Lung (tissue), 12 donors: ENCODE results near the gene ITK. TPM values are rescaled to one million over a fixed set of nuclear protein-coding genes. Genes with fewer than 3 reads are reported as not detected.

Experiments used
- ATAC-seq: fragments of 200-7000 bp; cut with Tn5 transposase; one replicate; pipeline ENCODE4 v1.9.1; 2020; ENCODE audit warnings: moderate number of reproducible peaks; ENCODE audit not compliant: insufficient read depth, low FRiP score
- DNase-seq, 3 donors: peaks; one replicate each; pipeline ENCODE4 v3.0.0-alpha.2; 2013 to 2017
- H3K27ac ChIP-seq, 2 donors: one replicate each; pipeline ENCODE4 v1.5.1; 2013; ENCODE audit warnings: mild to moderate bottlenecking in 2 of 2, moderate library complexity in 2 of 2, control low read depth in 1 of 2, inconsistent platforms in 1 of 2, low read depth in 1 of 2, low read length in 1 of 2
- H3K27me3 ChIP-seq, 3 donors: one replicate each; pipeline ENCODE4 v1.5.1; 2013; ENCODE audit warnings: low read length in 2 of 3; ENCODE audit not compliant: control insufficient read depth in 3 of 3, insufficient read depth in 3 of 3
- H3K36me3 ChIP-seq, 4 donors: one replicate each; pipeline ENCODE4 v1.5.1; 2013; ENCODE audit warnings: low read length in 4 of 4, mild to moderate bottlenecking in 1 of 4, moderate library complexity in 1 of 4; ENCODE audit not compliant: control insufficient read depth in 4 of 4, insufficient read depth in 4 of 4
- H3K4me1 ChIP-seq, 5 donors: one replicate each; pipeline ENCODE4 v1.5.1; 2013; ENCODE audit warnings: low read length in 5 of 5, mild to moderate bottlenecking in 2 of 5, moderate library complexity in 1 of 5; ENCODE audit not compliant: control insufficient read depth in 5 of 5, insufficient read depth in 5 of 5
- H3K4me3 ChIP-seq: one replicate; pipeline ENCODE4 v1.5.1; 2013; ENCODE audit warnings: mild to moderate bottlenecking, control low read depth, moderate library complexity
- H3K9ac ChIP-seq, 2 donors: one replicate each; pipeline ENCODE4 v1.5.1; 2013; ENCODE audit warnings: low read length in 2 of 2, control low read depth in 1 of 2; ENCODE audit not compliant: insufficient read depth in 1 of 2
- H3K9me3 ChIP-seq, 4 donors: one replicate each; pipeline ENCODE4 v1.5.1; 2013; ENCODE audit warnings: low read length in 3 of 4, mild to moderate bottlenecking in 1 of 4, moderate library complexity in 1 of 4; ENCODE audit not compliant: control insufficient read depth in 4 of 4, insufficient read depth in 3 of 4
- WGBS, 2 donors: extraction: QIAGEN DNeasy Blood & Tissue Kit; methylation state at CpG; one replicate each; pipeline ENCODE4 v1.1.7; 2013; 5-methylcytosine and 5-hydroxymethylcytosine counted together
- polyA plus RNA-seq, 2 donors: library from polyadenylated mRNA; stranded (reverse); fragments of 200-250 nt; gene quantifications; one replicate each; pipeline ENCODE4 v1.2.1, GENCODE V29; 2013
- total RNA-seq, 2 donors: library from RNA; depleted of rRNA in 1 of 2; stranded (reverse); fragments of >200 nt in 1 of 2; gene quantifications; one replicate each; pipeline ENCODE4 v1.2.1, GENCODE V29; 2014 to 2021
- TF ChIP-seq, protein P1 (sequence below): IDR thresholded peaks from 2 replicates; pipeline ENCODE4 v1.5.1; 2012; ENCODE audit warnings: mild to moderate bottlenecking; ENCODE audit errors: control extremely low read depth, extremely low read depth
- donor health status: control.
- donor health status: control.
- donor health status: Bipolar disorder and iron deficiency.
- donor health status: healthy.
- donor health status: DM: yes; HTN: yes; CAD: no.

Gene ITK
- total and polyA plus RNA-seq, 4 donors, result 0.91 to 3.4 (median 2.8) TPM

GRCh38 chr5:157161996-157162395, 18.6 kb upstream of the ITK start:
- no peak for ATAC-seq
- Histone ChIP-seq H3K27ac (no peak overlapping the region), H3K9me3 (peaks cover 0 to 4% (median 0%) of the 10 kb centered on the region in 4 donors), H3K4me3 (no peak overlapping the region), H3K27me3 (peaks cover 0 to 3% (median 3%) of the 10 kb centered on the region in 3 donors), H3K4me1 (no peaks in the 10 kb centered on the region), H3K9ac (no peak overlapping the region), H3K36me3 (no peaks in the 10 kb centered on the region)
- no peak for DNase-seq
- TF ChIP-seq, protein P1, sequence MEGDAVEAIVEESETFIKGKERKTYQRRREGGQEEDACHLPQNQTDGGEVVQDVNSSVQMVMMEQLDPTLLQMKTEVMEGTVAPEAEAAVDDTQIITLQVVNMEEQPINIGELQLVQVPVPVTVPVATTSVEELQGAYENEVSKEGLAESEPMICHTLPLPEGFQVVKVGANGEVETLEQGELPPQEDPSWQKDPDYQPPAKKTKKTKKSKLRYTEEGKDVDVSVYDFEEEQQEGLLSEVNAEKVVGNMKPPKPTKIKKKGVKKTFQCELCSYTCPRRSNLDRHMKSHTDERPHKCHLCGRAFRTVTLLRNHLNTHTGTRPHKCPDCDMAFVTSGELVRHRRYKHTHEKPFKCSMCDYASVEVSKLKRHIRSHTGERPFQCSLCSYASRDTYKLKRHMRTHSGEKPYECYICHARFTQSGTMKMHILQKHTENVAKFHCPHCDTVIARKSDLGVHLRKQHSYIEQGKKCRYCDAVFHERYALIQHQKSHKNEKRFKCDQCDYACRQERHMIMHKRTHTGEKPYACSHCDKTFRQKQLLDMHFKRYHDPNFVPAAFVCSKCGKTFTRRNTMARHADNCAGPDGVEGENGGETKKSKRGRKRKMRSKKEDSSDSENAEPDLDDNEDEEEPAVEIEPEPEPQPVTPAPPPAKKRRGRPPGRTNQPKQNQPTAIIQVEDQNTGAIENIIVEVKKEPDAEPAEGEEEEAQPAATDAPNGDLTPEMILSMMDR, result no peak
- WGBS, 2 donors, result 89 to 92% methylated on average over 6 of the region's 6 CpGs

- Histone ChIP-seq H3K27ac (no peak overlapping the region), H3K36me3 (no peaks in the 10 kb centered on the region), H3K4me1 (no peaks in the 10 kb centered on the region), H3K4me3 (no peak overlapping the region), H3K9me3 (peaks cover 0 to 4% (median 0%) of the 10 kb centered on the region in 4 donors), H3K9ac (no peak overlapping the region), H3K27me3 (peaks cover 0 to 3% (median 3%) of the 10 kb centered on the region in 3 donors)
- no peak for DNase-seq
- TF ChIP-seq, protein P1, result no peak
- ATAC-seq, result no peak
- WGBS, 2 donors, result 93 to 94% methylated on average over 12 of the region's 12 CpGs
Measured at GRCh38 chr5:157162919-157163510, 17.6 kb upstream of the ITK start.

DNA sequence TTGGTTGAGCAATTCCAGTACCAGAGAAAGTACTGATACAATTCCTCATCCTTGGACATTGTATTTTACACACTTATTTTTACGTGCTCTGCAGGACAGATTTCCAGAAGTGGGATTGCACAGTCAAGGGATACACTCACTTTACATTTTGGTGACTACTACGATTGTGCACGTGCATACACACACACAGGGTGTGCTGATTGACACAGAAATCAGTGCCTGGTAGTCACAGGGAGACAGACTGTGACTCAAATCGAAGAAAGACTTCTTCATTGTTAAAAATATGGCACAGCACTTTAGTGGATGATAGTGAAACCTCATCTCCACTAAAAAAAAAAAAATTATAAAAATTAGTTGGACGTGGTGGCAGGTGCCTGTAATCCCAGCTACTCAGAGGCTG, 16.1 kb upstream of the ITK start:
- DNase-seq, result no peak
- 78 to 87% methylated on average over 5 of the region's 5 CpGs for WGBS, 2 donors
- TF ChIP-seq, protein P1, result no peak

DNA sequence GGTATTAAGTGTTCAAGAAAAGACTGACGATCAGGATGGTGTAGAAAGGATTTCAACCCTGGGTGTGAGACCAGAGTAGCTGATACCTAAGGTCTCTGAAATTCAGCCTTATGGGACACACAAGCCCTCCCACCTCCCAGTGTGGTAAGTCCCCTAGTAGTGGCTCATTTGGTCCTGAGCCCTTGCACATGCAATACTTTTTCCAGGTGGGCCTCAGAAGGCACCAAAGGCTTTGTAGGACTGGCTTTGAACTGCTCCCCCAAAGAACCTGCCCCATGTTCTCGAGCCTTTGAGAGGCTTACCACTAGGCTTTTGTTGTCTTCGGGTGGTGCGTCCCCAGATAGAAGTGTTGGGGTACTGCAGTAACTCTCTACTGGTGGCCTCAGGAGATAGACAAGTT, 15.4 kb upstream of the ITK start:
- no peak overlapping the region for H3K4me3 ChIP-seq
- no peaks in the 10 kb centered on the region for H3K4me1 ChIP-seq
- 88 to 97% methylated on average over 4 of the region's 4 CpGs for WGBS, 2 donors
- ATAC-seq (no peak), DNase-seq (no peak)
- peaks cover 0 to 4% (median 0%) of the 10 kb centered on the region in 4 donors for H3K9me3 ChIP-seq
- H3K36me3 ChIP-seq, result no peaks in the 10 kb centered on the region
- peaks cover 0 to 3% (median 3%) of the 10 kb centered on the region in 3 donors for H3K27me3 ChIP-seq
- no peak overlapping the region for H3K9ac ChIP-seq
- no peak overlapping the region for H3K27ac ChIP-seq
- TF ChIP-seq, protein P1, result no peak

More for the DNA sequence above, 16.1 kb upstream of the ITK start:
- no peak overlapping the region for H3K4me3 ChIP-seq
- peaks cover 0 to 4% (median 0%) of the 10 kb centered on the region in 4 donors for H3K9me3 ChIP-seq
- no peak overlapping the region for H3K9ac ChIP-seq
- ATAC-seq, result no peak
- H3K27me3 ChIP-seq, result peaks cover 0 to 3% (median 3%) of the 10 kb centered on the region in 3 donors
- no peaks in the 10 kb centered on the region for H3K4me1 ChIP-seq
- no peaks in the 10 kb centered on the region for H3K36me3 ChIP-seq
- no peak overlapping the region for H3K27ac ChIP-seq
